HepG2 (cell line): ENCODE data around the gene PHOSPHO2. TPM values are rescaled to one million over a fixed set of nuclear protein-coding genes. Genes with fewer than 3 reads are reported as not detected.

Experiments
- ATAC-seq: fragments of 200-7000 bp; cut with Tn5 transposase; 3 replicates; pipeline ENCODE4 v1.9.1; 2020; ENCODE audit warnings: mild to moderate bottlenecking, moderate library complexity
- BruUV-seq: library from RNA; stranded (reverse); fragments of 400-500 nt; replicated peaks from 2 replicates; lab custom pipeline; 2021; lab: Mats Ljungman, UMichigan
- CTCF ChIA-PET: fragments of 300-600 bp; formaldehyde crosslinking; extraction: SDS; loops from one replicate; lab custom pipeline; 2021; ENCODE audit warnings: low total read pairs, inconsistent platforms, low intra/inter-chr PET ratio; lab: Yijun Ruan, JAX
- POLR2A ChIA-PET: fragments of 350-600 bp; sonication (Branson Sonifier 250); formaldehyde crosslinking; loops from one replicate; lab custom pipeline; 2020; ENCODE audit warnings: antibody characterized with exemption, inconsistent platforms; lab: Yijun Ruan, JAX
- DNase-seq: peaks from one replicate; pipeline ENCODE4 v3.0.0-alpha.2; 2015; ENCODE audit warnings: low spot score
- FAIRE-seq: peaks from 3 replicates; lab custom pipeline; 2011; peaks lifted over from hg19 to GRCh38; lab: Jason Lieb, UNC
- H2AFZ ChIP-seq: one replicate; pipeline ENCODE4 v1.6.1; 2011; ENCODE audit warnings: low read length, inconsistent platforms
- H3K27ac ChIP-seq: fragments of 300-600 bp; 3 replicates; pipeline ENCODE4 v1.8.0; 2011; ENCODE audit warnings: mixed run types, mild to moderate bottlenecking, mixed read lengths, low read length, inconsistent platforms; ENCODE audit not compliant: insufficient read depth; ENCODE audit errors: extremely low read length
- H3K27me3 ChIP-seq, 2 experiments: fragments of 200-600 bp in 1 of 2; 2 replicates in 1 of 2; 3 replicates in 1 of 2; pipeline versions ENCODE4 v1.6.0 to v1.8.0; 2011; ENCODE audit warnings: low read length in 2 of 2, mild to moderate bottlenecking in 2 of 2, moderate library complexity in 2 of 2, inconsistent platforms in 1 of 2; ENCODE audit not compliant: insufficient read depth in 2 of 2, control insufficient read depth in 1 of 2
- H3K36me3 ChIP-seq, 2 experiments: fragments of 200-600 bp in 1 of 2; replicated peaks in 1 of 2; 2 replicates in 1 of 2; 3 replicates in 1 of 2; pipeline versions ENCODE4 v1.5.1 to v1.8.0; 2011; ENCODE audit warnings: low read length in 2 of 2, inconsistent platforms in 1 of 2; ENCODE audit not compliant: insufficient read depth in 2 of 2, control insufficient read depth in 1 of 2
- H3K4me1 ChIP-seq: 2 replicates; pipeline ENCODE4 v1.5.1; 2012; ENCODE audit warnings: low read length, inconsistent platforms; ENCODE audit not compliant: insufficient read depth
- H3K4me2 ChIP-seq: 2 replicates; pipeline ENCODE4 v1.6.0; 2011; ENCODE audit warnings: low read depth, low read length, inconsistent platforms
- H3K4me3 ChIP-seq, 3 experiments: fragments of 200-600 bp in 1 of 3; sonication (generic), shearing (Covaris generic) in 1 of 3; replicated peaks in 1 of 3; 2 replicates each; pipeline ENCODE4 v1.5.1; 2011 to 2016; ENCODE audit warnings: low read length in 3 of 3, inconsistent platforms in 2 of 3, low read depth in 2 of 3, mild to moderate bottlenecking in 2 of 3, control low read depth in 1 of 3, mixed read lengths in 1 of 3; ENCODE audit not compliant: insufficient read depth in 1 of 3
- H3K79me2 ChIP-seq: one replicate; pipeline ENCODE4 v1.6.1; 2011; ENCODE audit warnings: low read length, inconsistent platforms; ENCODE audit not compliant: insufficient read depth
- H3K9ac ChIP-seq: 2 replicates; pipeline ENCODE4 v1.6.0; 2011; ENCODE audit warnings: mild to moderate bottlenecking, low read depth, low read length, inconsistent platforms; ENCODE audit not compliant: insufficient read depth
- H3K9me3 ChIP-seq: 2 replicates; pipeline ENCODE4 v1.5.1; 2012; ENCODE audit warnings: mild to moderate bottlenecking, low read length
- H4K20me1 ChIP-seq: 2 replicates; pipeline ENCODE4 v1.6.0; 2011; ENCODE audit warnings: inconsistent platforms, mild to moderate bottlenecking, low read length, moderate library complexity; ENCODE audit not compliant: insufficient read depth
- ATAD3A ChIP-seq: sonication (generic); formaldehyde crosslinking; IDR thresholded peaks from 2 replicates; pipeline ENCODE4 v1.4.0; 2020; ENCODE audit warnings: missing genetic modification reagents
- CCAR2 ChIP-seq: fragments of 200-400 bp; formaldehyde crosslinking; optimal IDR thresholded peaks from 2 replicates; pipeline ENCODE3; 2018; ENCODE audit warnings: low read depth, mild to moderate bottlenecking, low read length, moderate library complexity
- CEBPG ChIP-seq: IDR thresholded peaks from 2 replicates; pipeline ENCODE4 v1.6.1; 2016
- ELF1 ChIP-seq: sonication (generic); formaldehyde crosslinking; IDR thresholded peaks from 2 replicates; pipeline ENCODE4 v1.4.0; 2020; ENCODE audit warnings: missing genetic modification reagents
- GATAD2A ChIP-seq: IDR thresholded peaks from 2 replicates; pipeline ENCODE4 v1.6.1; 2016
- HOXA9 ChIP-seq: sonication (generic); formaldehyde crosslinking; IDR thresholded peaks from 2 replicates; pipeline ENCODE4 v1.8.1; 2022; ENCODE audit warnings: missing genetic modification reagents, mild to moderate bottlenecking, moderate library complexity, borderline replicate concordance
- PHF8 ChIP-seq: sonication (generic); formaldehyde crosslinking; IDR thresholded peaks from 2 replicates; pipeline ENCODE4 v1.5.0; 2020; ENCODE audit warnings: missing genetic modification reagents
- RARA ChIP-seq: IDR thresholded peaks from 2 replicates; pipeline ENCODE4 v1.6.1; 2016; ENCODE audit warnings: missing genetic modification reagents, missing compliant biosample characterization
- RFXANK ChIP-seq: IDR thresholded peaks from 2 replicates; pipeline ENCODE4 v1.6.1; 2016
- RNF219 ChIP-seq: sonication (generic); formaldehyde crosslinking; IDR thresholded peaks from 2 replicates; pipeline ENCODE4 v1.5.0; 2020; ENCODE audit warnings: mild to moderate bottlenecking, missing genetic modification reagents
- SALL1 ChIP-seq: sonication (generic); formaldehyde crosslinking; IDR thresholded peaks from 2 replicates; pipeline ENCODE4 v1.8.0; 2022; ENCODE audit warnings: mild to moderate bottlenecking, missing genetic modification reagents
- WGBS: methylation state at CpG from one replicate; pipeline ENCODE4 v1.1.6; 2017; ENCODE audit warnings: low lambda C conversion rate; 5-methylcytosine and 5-hydroxymethylcytosine counted together
- in situ Hi-C: cut with HindIII; loops from 2 replicates; pipeline ENCODE4 v1.10.0; 2017; ENCODE audit warnings: low pct_unique_long_range_greater_than_20kb; ENCODE audit not compliant: extremely low pct_ligation_motif_present
- intact Hi-C: fragments of 100-400 bp; cut with micrococcal nuclease; formaldehyde crosslinking; loops from one replicate; pipeline ENCODE4 v1.10.0; 2022; ENCODE audit not compliant: unreplicated experiment
- polyA plus RNA-seq, 8 experiments: library from polyadenylated mRNA; depleted of rRNA in 3 of 8; stranded (reverse) in 7 of 8; unstranded in 1 of 8; fragments of >200 nt; fragmentation: Illumina TruSeq in 4 of 8; extraction: Trizol in 4 of 8; gene quantifications; 2 replicates each; pipeline versions ENCODE4 v1.2.1 to v1.2.3, GENCODE V29; 2011 to 2016; ENCODE audit warnings: low read depth in 4 of 8, missing spikeins in 1 of 8, mixed read lengths in 1 of 8; ENCODE audit not compliant: insufficient read depth in 1 of 8
- total RNA-seq, 5 experiments: library from RNA; depleted of rRNA; stranded (reverse); fragments of >200 nt; fragmentation: Illumina TruSeq; extraction: Trizol; gene quantifications; 2 replicates each; pipeline ENCODE4 v1.2.3, GENCODE V29; 2016; ENCODE audit warnings: low read depth in 1 of 5
- TF ChIP-seq, protein P1 (sequence below): sonication (generic); formaldehyde crosslinking; IDR thresholded peaks from 2 replicates; pipeline ENCODE4 v1.4.0; 2020; ENCODE audit warnings: low read depth, mild to moderate bottlenecking, missing genetic modification reagents
- TF ChIP-seq, protein P2 (sequence below): sonication (generic); formaldehyde crosslinking; IDR thresholded peaks from 2 replicates; pipeline ENCODE4 v1.9.0; 2021; ENCODE audit warnings: missing genetic modification reagents, mild to moderate bottlenecking, borderline replicate concordance
- TF ChIP-seq, protein P3 (sequence below): sonication (generic); formaldehyde crosslinking; IDR thresholded peaks from 2 replicates; pipeline ENCODE4 v1.8.1; 2022; ENCODE audit warnings: low read depth, mild to moderate bottlenecking, missing genetic modification reagents

PHOSPHO2 gene
- total and polyA plus RNA-seq, 2 of the 13 experiments (the other 11 are each of a cell fraction or from before 2014, with no cell fraction given) = 6.1 to 11.4 TPM

DNA sequence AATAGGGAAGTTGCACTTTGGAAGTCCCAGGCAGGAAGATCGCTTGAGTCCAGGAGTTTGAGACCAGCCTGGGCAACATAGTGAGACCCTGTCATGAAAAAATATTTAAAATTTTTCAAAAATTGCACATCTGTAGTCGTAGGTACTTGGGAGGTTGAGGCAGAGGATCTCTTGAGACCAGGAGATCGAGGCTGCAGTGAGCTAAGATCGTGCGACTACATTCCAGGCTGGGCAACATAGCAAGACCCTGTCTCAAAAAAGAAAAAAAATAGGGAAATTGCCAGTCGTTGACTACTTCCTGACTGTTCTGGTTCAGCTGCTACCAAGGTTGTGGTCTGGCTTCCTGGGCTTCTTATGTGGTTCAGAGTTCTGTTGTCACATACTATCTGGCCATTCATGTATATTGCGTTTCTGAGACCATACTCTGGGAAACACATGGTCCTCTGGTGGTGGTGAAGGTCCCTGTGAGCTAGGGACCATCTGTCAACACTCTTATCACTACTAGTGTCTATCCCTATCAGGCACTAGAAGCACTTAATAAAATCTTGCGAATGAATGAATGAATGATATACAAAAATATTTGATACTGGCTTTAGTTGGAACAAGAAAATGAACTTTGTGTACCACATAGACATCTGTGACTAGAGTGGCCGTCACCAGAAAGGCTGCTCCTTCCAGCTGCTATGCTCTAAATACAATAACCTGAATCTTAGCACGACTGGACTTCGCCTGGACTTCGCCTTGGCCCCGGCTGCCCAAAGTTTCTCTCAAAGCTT is 38.5 kb downstream of the PHOSPHO2 start (continued):
- TF ChIP-seq, protein P1, sequence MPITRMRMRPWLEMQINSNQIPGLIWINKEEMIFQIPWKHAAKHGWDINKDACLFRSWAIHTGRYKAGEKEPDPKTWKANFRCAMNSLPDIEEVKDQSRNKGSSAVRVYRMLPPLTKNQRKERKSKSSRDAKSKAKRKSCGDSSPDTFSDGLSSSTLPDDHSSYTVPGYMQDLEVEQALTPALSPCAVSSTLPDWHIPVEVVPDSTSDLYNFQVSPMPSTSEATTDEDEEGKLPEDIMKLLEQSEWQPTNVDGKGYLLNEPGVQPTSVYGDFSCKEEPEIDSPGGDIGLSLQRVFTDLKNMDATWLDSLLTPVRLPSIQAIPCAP (CRISPR knock-in tag) = 0 out of 2 replicates have a peak, but pooled peaks have one; percentile 55
- TF ChIP-seq CEBPG (CRISPR knock-in tag) (peak; percentile 41; the same call in 1 of the 2 replicates), RFXANK (no peak), CCAR2 (no peak)

DNA sequence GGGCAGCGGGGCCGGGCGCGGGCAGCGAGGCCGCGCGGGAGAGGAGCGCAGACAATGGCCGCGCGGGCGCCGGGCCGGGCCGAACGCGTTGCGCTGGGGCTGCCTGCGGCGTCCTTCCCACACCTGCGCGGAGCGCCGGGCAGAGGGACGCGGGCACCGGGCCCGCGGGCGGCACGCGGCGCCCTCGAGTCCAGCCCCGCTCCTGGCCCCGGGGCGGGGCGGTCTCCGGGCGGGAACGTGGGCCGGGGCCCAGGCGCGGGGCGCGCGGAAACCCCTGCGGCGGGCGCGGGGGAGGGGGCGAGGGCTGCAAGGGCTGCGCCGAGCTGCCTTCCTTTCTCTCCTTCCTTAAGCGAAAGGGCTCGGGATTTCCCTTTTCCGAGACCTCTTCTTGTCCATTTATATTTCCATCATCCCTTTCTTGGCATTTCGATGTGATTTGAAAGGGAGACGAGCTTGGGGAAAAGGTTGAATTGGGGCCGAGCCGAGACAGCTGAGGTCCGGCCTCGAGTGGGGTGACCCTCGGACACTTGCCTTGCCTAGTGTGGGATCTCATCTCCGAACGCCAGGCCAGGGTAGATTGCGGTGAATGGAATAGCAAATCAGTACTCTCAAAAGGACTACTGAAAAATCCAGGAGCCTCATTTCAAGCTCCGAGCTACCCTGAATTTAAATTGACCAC is 40.0 kb downstream of the PHOSPHO2 start:
- ATAC-seq = peak; percentile 27; the same call in 2 of the 3 replicates
- Histone ChIP-seq H4K20me1 (0 out of 2 replicates have a peak, but pooled peaks cover 8% of the 10 kb centered on the region), H3K4me1 (peaks cover 64% of the 10 kb centered on the region), H3K27ac (peak overlapping the region; percentile 70), H3K27me3 (no peaks in the 10 kb centered on the region; a peak in 1 of 5 replicates), H3K9ac (peak overlapping the region; percentile 86), H3K4me2 (peak overlapping the region; percentile 96), H3K79me2 (peaks cover 40% of the 10 kb centered on the region), H3K36me3 (no peaks in the 10 kb centered on the region; a peak in 1 of 5 replicates), H3K4me3 (peak overlapping the region; percentile 64 to 89 (median 87)), H3K9me3 (no peaks in the 10 kb centered on the region), H2AFZ (no peak overlapping the region)
- intact Hi-C loops = no loop called here
- no peak for DNase-seq
- in situ Hi-C loops = no loop called here
- 2% methylated on average over 16 of the region's 69 CpGs for WGBS
- BruUV-seq = no TSS peak
- no peak for FAIRE-seq
- ChIA-PET CTCF (no interaction called here), POLR2A (interaction anchor here (0.6 to 2.9 kb wide), 8 partner anchors 8 to 93 kb away, joined by 3 to 41 read pairs (median 6); partner anchors contain the start of gene UBR3)
- no peak for TF ChIP-seq RARA
- peak; percentile 1; the same call in 1 of the 2 replicates for TF ChIP-seq PHF8 (CRISPR knock-in tag)
- TF ChIP-seq, protein P2, sequence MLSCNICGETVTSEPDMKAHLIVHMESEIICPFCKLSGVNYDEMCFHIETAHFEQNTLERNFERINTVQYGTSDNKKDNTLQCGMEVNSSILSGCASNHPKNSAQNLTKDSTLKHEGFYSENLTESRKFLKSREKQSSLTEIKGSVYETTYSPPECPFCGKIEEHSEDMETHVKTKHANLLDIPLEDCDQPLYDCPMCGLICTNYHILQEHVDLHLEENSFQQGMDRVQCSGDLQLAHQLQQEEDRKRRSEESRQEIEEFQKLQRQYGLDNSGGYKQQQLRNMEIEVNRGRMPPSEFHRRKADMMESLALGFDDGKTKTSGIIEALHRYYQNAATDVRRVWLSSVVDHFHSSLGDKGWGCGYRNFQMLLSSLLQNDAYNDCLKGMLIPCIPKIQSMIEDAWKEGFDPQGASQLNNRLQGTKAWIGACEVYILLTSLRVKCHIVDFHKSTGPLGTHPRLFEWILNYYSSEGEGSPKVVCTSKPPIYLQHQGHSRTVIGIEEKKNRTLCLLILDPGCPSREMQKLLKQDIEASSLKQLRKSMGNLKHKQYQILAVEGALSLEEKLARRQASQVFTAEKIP (CRISPR knock-in tag) = no peak
- TF ChIP-seq HOXA9 = no peak
- TF ChIP-seq, protein P3, sequence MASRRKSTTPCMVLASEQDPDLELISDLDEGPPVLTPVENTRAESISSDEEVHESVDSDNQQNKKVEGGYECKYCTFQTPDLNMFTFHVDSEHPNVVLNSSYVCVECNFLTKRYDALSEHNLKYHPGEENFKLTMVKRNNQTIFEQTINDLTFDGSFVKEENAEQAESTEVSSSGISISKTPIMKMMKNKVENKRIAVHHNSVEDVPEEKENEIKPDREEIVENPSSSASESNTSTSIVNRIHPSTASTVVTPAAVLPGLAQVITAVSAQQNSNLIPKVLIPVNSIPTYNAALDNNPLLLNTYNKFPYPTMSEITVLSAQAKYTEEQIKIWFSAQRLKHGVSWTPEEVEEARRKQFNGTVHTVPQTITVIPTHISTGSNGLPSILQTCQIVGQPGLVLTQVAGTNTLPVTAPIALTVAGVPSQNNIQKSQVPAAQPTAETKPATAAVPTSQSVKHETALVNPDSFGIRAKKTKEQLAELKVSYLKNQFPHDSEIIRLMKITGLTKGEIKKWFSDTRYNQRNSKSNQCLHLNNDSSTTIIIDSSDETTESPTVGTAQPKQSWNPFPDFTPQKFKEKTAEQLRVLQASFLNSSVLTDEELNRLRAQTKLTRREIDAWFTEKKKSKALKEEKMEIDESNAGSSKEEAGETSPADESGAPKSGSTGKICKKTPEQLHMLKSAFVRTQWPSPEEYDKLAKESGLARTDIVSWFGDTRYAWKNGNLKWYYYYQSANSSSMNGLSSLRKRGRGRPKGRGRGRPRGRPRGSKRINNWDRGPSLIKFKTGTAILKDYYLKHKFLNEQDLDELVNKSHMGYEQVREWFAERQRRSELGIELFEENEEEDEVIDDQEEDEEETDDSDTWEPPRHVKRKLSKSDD (CRISPR knock-in tag) = no peak
- no peak for TF ChIP-seq SALL1 (CRISPR knock-in tag)
- TF ChIP-seq RNF219 = no peak
- peak; percentile 26; the same call in 1 of the 2 replicates for TF ChIP-seq GATAD2A (CRISPR knock-in tag)
- no peak for TF ChIP-seq ATAD3A (CRISPR knock-in tag)
- TF ChIP-seq ELF1 = no peak
